ENCODE measurements around the gene ARHGEF33.

GRCh38 chr2:38886063-38886462 lies 3.6 kb upstream of the ARHGEF33 start:
- TF ChIP-seq CTCF (IDR thresholded peaks at IDR 0.05): no peak
- TF ChIP-seq EZH2 (IDR thresholded peaks at IDR 0.05): no peak

Data from neural progenitor cell (in vitro differentiated cells).